Mesangial cell (primary cell): Measurements from ENCODE around the gene CTDP1. TPM values are rescaled to one million over a fixed set of nuclear protein-coding genes. Genes with fewer than 3 reads are reported as not detected.

ENCODE experiments used
- total RNA-seq: library from RNA; depleted of rRNA; stranded (reverse); fragments of >200 nt; gene quantifications from 2 replicates; pipeline ENCODE4 v1.2.3, GENCODE V29; 2015

CTDP1 gene
- 18.6 and 20.0 TPM in 2 replicates for total RNA-seq

DNA sequence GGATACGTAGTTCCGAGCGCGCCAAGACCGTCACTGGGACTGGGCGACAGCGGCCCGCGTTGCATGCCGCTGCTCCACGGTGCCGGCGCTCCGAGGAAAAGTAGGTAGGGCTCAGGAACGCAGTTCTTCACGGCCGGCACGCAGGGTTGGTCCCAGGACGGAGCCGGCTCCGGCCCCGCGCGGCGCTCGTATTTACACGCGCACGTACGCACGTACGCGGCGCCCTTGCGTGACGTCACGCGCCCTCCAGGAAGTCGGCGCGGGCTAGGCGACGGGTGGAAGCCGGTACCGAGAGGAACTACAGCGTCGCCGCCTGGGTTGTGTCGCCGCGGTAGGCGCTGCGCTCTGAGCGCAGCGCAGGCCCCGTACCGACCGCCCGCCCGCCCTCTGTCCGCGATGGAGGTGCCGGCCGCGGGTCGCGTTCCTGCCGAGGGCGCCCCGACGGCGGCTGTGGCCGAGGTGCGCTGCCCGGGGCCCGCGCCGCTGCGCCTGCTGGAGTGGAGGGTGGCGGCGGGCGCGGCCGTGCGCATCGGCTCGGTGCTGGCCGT, at the start of gene CTDP1:
TSS of gene CTDP1 (plus strand) at position 252 of the 548 bp plus-strand sequence. CDS start at position 397, 145 bp downstream.

GRCh38 chr18:79797518-79798345, 118.1 kb downstream of the CTDP1 start, which contains the start of gene KCNG2:
Gene KCNG2 (plus strand): TSS chr18:79797938. CDS start chr18:79863668, 65,730 bp downstream.

Other genes starting within 250 kb of the CTDP1 start
- gene KCNG2, start 118.1 kb downstream of the CTDP1 start, total RNA-seq, result not detected in 2 replicates